K562 (cell line): Measurements from ENCODE around the gene IGFL1.

Source experiments
- E2F1 ChIP-seq: sonication (generic); formaldehyde crosslinking; IDR thresholded peaks from 2 replicates; pipeline ENCODE4 v1.8.1; 2023; ENCODE audit warnings: mild to moderate bottlenecking, missing genetic modification reagents, moderate library complexity
- EP300 ChIP-seq: IDR thresholded peaks from 2 replicates; pipeline ENCODE4 v1.6.1; 2012; ENCODE audit warnings: low read length, improper control_type of control experiment
- HDGF ChIP-seq: fragments of 450-650 bp; IDR thresholded peaks from 2 replicates; pipeline ENCODE4 v1.6.1; 2016
- PHF21A ChIP-seq: fragments of 450-650 bp; IDR thresholded peaks from 2 replicates; pipeline ENCODE4 v1.6.1; 2017; ENCODE audit warnings: low read depth, borderline replicate concordance
- POLR2AphosphoS5 ChIP-seq: IDR thresholded peaks from 2 replicates; pipeline ENCODE4 v1.6.1; 2011; ENCODE audit warnings: mild to moderate bottlenecking, low read depth, low read length, moderate library complexity; ENCODE audit not compliant: control insufficient read depth, insufficient read depth
- SREBF2 ChIP-seq: sonication (generic); formaldehyde crosslinking; IDR thresholded peaks from 2 replicates; pipeline ENCODE4 v1.4.0; 2020; ENCODE audit warnings: mild to moderate bottlenecking, missing genetic modification reagents
- TF ChIP-seq, protein P1 (sequence below): IDR thresholded peaks from 2 replicates; pipeline ENCODE4 v1.6.1; 2012; ENCODE audit warnings: low read depth, low read length, improper control_type of control experiment, borderline replicate concordance

DNA sequence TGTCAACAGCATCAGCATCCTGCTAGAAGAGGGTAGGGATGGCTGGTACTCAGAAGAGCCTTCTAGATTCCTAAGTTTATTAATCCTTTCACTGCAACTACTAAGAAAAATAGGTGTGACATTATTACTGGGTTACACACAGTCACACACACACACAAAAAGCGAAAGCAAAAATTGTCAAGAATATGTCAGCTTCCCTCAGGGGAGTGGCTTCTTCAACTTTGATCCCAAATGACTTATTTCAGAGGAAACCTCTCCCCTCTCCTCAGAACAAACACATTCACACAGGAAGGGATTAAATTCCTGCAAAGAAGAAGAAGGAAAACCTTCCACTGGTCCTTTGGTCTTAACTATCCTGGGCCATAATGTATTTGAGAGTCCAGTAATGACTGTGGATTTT lies 20.1 kb upstream of the IGFL1 start:
- no peak for TF ChIP-seq E2F1 (CRISPR knock-in tag)
- no peak for TF ChIP-seq SREBF2 (CRISPR knock-in tag)
- TF ChIP-seq POLR2AphosphoS5, result no peak
- no peak for TF ChIP-seq EP300
- no peak for TF ChIP-seq PHF21A
- no peak for TF ChIP-seq HDGF
- TF ChIP-seq, protein P1, sequence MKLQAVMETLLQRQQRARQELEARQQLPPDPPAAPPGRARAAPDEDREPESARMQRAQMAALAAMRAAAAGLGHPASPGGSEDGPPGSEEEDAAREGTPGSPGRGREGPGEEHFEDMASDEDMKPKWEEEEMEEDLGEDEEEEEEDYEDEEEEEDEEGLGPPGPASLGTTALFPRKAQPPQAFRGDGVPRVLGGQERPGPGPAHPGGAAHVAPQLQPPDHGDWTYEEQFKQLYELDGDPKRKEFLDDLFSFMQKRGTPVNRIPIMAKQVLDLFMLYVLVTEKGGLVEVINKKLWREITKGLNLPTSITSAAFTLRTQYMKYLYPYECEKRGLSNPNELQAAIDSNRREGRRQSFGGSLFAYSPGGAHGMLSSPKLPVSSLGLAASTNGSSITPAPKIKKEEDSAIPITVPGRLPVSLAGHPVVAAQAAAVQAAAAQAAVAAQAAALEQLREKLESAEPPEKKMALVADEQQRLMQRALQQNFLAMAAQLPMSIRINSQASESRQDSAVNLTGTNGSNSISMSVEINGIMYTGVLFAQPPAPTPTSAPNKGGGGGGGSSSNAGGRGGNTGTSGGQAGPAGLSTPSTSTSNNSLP, result no peak
